Fibroblast of pulmonary artery (primary cell): ENCODE results near the gene MAPKAPK2.
A peak's percentile ranks its signal among the peaks of the same experiment; 100 is the strongest.

ENCODE experiments used
- DNase-seq: peaks from one replicate; pipeline ENCODE4 v3.0.0-alpha.2; 2010; ENCODE audit warnings: low read depth
- H3K4me3 ChIP-seq: replicated peaks from 2 replicates; pipeline ENCODE4 v1.5.1; 2011; ENCODE audit warnings: low read depth, mild to moderate bottlenecking, control low read depth, low read length, moderate library complexity
- CTCF ChIP-seq: IDR thresholded peaks from 2 replicates; pipeline ENCODE4 v1.5.1; 2011; ENCODE audit warnings: mild to moderate bottlenecking, control low read depth, low read length, inconsistent platforms; ENCODE audit errors: missing control alignments

The MAPKAPK2 gene

GRCh38 chr1:206735553-206736031 lies 50.9 kb downstream of the MAPKAPK2 start:
- DNase-seq: peak; percentile 53

GRCh38 chr1:206736878-206737728 lies 52.4 kb downstream of the MAPKAPK2 start:
- no peak overlapping the region for H3K4me3 ChIP-seq
- DNase-seq: no peak

More at GRCh38 chr1:206735553-206736031, 50.9 kb downstream of the MAPKAPK2 start:
- TF ChIP-seq CTCF: no peak
- H3K4me3 ChIP-seq: no peak overlapping the region

DNA sequence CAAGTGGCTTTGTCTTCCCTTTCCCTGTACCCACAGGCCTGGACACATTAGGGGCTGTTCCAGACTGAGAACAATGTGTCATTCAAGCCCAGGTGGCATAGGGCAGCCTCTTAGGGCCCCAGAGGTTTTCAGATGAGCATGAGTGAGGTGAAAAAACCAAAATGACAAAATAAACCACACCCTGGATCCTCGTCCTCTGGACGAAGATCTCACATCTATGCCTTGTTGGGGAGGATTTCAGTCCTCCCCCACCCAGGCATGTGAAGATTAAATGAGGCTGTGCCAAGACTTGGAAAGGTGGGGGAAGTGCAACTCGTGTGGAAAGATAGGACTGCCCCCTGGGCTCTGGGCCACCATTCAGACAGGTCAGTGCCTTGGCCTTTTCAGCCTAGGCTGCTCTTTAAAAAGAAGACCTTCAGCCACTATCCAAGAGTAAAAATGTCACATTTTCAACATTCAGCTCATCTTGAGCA lies 53.1 kb downstream of the MAPKAPK2 start:
- DNase-seq: no peak

More at GRCh38 chr1:206736878-206737728, 52.4 kb downstream of the MAPKAPK2 start:
- TF ChIP-seq CTCF: no peak

GRCh38 chr1:206738370-206739366 lies 54.0 kb downstream of the MAPKAPK2 start:
- H3K4me3 ChIP-seq: no peak overlapping the region
- DNase-seq: peak; percentile 42
- TF ChIP-seq CTCF: peak; percentile 55

More for the DNA sequence above, 53.1 kb downstream of the MAPKAPK2 start:
- no peak for TF ChIP-seq CTCF
- H3K4me3 ChIP-seq: no peak overlapping the region

- DNase-seq: no peak
- H3K4me3 ChIP-seq: no peak overlapping the region
- no peak for TF ChIP-seq CTCF
Measured at GRCh38 chr1:206739411-206740076, 54.8 kb downstream of the MAPKAPK2 start.

DNA sequence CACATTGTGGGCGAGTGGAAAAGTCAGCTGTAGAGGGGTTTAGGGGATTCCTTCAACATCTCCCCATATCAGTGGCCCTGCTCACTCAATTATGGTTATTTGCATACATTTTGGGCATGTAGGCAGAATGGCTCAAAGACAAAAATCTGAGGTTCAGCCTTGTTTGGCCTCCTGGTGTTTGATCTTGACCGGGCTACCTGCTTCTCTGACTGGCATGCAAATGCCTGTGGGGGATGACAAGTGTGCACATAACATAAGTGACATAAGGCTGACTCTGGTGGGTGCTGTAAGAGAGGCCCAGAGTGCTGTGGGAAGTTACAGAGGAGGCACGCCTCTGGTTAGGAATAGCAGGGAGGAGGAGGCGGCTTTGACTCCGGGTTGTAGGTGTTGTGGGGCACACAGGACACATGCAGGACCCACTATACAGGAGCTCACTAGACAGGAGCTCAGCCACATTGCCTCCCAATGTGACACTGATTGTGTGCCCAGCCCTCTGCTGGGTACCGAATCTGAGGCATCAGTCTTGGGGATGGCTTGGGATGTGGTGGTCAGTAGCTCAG lies 56.5 kb downstream of the MAPKAPK2 start:
- no peak for DNase-seq
- no peak for TF ChIP-seq CTCF
- H3K4me3 ChIP-seq: no peak overlapping the region
